Measurements from ENCODE around the gene NAV2.

DNA sequence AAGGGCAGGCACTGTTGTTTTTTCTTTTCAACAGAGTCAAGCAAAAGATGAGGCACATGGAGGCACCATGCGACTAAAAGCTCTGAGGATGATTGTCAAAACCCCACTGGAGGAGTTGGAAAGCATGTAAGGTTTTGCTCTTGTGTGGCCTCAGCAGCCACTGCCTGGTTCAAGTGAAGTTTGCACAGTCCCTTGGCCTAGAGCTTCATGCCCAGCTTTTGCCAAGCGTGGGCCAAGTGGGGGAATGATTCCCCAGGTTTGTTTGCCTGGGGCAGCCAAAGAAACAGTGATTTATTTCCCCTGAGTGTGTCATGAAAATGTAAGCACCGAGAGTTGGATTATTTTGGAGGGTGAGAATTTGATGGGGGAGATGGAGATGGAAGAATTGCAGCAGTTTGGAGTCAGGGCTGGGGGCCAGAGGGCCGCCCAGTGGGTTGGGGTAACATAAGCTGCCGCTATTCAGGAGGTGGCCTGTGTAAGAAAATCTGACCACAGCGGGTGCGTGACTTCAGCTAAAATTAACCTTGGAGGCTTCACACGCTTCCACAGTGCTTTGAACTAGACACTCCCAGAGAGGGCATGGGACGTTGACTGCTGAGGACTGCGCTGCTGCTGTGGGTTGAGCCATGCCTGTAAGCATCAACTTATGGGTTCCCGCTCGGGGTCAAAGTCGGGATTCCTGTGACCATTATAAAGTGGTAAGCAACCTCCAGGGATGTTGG, 100.7 kb downstream of the NAV2 start:
- TF ChIP-seq, protein P1, sequence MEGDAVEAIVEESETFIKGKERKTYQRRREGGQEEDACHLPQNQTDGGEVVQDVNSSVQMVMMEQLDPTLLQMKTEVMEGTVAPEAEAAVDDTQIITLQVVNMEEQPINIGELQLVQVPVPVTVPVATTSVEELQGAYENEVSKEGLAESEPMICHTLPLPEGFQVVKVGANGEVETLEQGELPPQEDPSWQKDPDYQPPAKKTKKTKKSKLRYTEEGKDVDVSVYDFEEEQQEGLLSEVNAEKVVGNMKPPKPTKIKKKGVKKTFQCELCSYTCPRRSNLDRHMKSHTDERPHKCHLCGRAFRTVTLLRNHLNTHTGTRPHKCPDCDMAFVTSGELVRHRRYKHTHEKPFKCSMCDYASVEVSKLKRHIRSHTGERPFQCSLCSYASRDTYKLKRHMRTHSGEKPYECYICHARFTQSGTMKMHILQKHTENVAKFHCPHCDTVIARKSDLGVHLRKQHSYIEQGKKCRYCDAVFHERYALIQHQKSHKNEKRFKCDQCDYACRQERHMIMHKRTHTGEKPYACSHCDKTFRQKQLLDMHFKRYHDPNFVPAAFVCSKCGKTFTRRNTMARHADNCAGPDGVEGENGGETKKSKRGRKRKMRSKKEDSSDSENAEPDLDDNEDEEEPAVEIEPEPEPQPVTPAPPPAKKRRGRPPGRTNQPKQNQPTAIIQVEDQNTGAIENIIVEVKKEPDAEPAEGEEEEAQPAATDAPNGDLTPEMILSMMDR (IDR thresholded peaks at IDR 0.05; ENCODE audit: borderline replicate concordance, extremely low read depth, low read length, poor library complexity, severe bottlenecking), result no peak
- no peak for TF ChIP-seq EZH2 (IDR thresholded peaks at IDR 0.05; ENCODE audit: borderline replicate concordance, low read depth, low read length, severe bottlenecking)

Measured in DND-41 (cell line).